ENCODE data around the gene ZNF587. TPM values are rescaled to one million over a fixed set of nuclear protein-coding genes. Genes with fewer than 3 reads are reported as not detected.
A peak's percentile ranks its signal among the peaks of the same experiment; 100 is the strongest.
"Not testable (repeated sequence)": the region's sequence is repeated elsewhere in the genome, so short reads cannot be mapped to it uniquely, and the experiment has no call there.

ZNF587 gene
- total RNA-seq, 1 donor from 2014 or later, result 24.9 TPM

DNA sequence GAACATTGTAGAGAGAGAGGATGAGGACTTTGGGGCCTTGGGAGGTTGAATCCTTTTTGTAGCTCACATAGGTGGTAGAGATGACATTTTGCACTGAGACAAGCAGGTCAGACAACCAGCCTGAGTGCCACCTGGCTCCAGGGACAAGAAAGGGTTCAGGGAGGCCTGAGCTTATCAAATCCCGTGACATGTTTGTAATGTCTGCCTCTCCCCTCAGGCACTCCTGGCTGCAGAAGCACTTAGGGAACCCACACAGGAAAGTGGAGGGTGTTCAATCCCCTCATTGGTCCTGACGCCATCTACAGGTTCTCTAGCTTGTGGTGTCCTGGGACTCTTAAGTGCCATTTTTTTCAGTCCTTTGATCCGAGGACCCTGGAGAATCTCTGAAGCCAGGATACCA is 28.6 kb upstream of the ZNF587 start:
- not testable (repeated sequence) for FAIRE-seq; DNase-seq (ENCODE audit: low spot score in 2 of 2)

DNA sequence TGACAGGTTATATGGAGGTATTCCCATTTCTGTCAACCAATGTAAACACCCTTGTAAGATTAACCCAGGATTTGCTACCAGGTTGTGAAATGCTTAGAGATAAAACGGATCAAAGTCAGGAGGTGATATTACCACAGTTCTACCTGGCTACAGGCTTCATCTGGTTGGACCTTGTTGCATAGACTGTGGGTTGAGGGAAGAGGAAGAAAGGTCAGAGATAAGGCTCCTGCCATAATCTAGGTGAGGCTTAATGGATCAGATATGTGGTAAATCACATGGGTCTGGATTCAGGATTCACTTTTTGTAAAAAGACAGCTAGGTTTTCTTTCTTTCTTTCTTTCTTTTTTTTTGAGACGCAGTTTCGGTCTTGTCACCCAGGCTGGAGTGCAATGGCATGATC is 28.2 kb upstream of the ZNF587 start:
- not testable (repeated sequence) for FAIRE-seq

DNA sequence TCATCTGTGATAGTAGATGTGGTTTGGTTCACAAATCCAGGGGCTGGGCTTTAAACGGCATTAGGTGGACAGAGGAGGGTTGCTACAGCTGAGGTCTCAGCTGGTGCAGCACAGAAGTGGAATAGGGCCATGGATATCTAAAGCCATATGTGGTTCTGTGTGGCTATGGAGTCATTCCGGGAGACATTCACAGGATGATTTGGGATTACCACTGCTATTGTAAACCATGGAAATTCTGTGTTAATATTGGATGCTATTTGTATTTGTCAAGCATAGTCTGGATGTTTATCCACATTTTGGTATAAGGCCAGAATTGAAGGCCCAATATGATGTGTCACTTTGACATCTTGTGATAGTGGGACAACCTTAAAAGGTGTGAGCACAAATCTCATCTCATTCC is 26.5 kb upstream of the ZNF587 start:
- FAIRE-seq, result not testable (repeated sequence)

More for the DNA sequence above, 28.2 kb upstream of the ZNF587 start:
- not testable (repeated sequence) for DNase-seq (ENCODE audit: low spot score in 2 of 2)

DNA sequence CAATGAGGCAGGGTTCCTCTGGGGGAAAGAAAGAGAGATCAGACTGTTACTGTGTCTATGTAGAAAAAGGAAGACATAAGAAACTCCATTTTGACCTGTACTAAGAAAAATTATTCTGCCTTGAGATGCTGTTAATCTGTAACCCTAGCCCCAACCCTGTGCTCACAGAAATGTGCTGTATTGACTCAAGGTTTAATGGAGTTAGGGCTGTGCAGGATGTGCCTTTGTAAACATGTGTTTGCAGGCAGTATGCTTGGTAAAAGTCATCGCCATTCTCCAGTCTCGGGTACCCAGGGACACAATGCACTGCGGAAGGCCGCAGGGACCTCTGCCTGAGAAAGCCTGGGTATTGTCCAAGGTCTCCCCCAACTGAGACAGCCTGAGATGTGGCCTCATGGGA is 26.1 kb upstream of the ZNF587 start:
- FAIRE-seq; DNase-seq (ENCODE audit: low spot score in 2 of 2): not testable (repeated sequence)

More for the DNA sequence above, 26.5 kb upstream of the ZNF587 start:
- DNase-seq (ENCODE audit: low spot score in 2 of 2), result not testable (repeated sequence)

DNA sequence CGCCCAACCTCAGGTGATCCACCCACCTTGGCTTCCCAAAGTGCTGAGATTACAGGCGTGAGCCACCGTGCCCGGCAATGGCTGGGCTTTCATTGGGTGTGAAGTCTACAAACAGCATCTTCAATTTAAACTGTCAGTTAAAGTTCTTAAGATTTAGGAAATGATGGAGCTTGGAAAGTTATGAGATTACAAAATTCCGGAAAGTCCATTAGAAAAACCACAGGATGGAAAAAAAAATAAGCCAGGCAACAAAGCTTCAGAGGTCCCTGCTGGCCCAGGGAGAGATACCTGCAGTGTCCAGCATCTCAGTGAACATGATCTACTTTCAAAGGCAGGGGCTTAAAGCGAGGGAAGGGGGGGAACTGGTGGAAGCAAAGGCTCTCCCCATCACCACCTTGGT is 24.1 kb upstream of the ZNF587 start:
- DNase-seq (ENCODE audit: low spot score in 2 of 2), result no peak
- no peak for FAIRE-seq

DNA sequence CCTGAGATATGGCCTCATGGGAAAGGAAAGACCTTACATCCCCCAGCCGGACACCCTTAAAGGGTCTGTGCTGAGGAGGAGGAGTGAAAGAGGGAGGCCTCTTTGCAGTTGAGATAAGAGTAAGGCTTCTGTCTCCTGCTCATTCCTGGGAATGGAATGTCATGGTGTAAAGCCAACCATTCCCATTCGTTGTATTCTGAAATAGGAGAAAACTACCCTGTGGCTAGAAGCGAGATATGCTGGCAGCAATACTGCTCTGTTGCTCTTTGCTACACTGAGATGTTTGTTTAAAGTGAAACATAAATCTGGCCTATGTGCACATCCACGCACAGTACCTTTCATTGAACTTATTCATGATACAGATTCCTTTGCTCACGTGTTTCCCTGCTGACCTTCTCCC is 20.3 kb upstream of the ZNF587 start:
- DNase-seq (ENCODE audit: low spot score in 2 of 2), result no peak
- FAIRE-seq, result no peak

DNA sequence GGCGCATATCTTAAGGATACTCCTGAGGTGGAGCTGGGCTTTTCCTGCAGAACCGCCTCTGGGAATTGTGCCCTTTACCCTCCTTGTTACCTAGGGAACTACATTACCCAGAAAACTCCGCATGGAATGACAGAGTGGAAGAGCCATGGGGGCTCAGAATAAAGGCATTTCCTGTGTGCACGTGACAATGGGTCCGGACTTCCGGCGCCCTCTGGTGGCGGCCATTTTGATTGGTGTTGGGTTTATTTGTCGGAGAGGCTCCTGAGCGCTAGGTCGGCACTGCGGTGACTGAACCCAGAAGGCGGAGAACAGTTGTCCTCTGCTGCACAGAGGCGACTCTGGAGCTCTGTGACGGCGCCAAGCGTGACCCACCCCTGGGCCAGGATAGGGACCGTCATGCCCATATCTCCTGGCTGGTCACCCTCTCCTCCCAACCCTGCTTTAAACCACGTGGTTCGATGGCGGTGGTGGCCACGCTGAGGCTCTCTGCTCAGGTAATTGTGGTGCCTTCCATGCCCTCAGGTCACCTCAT is 19.5 kb upstream of the ZNF587 start, which contains the start of gene ZNF587B:
Gene ZNF587B (plus strand): TSS at position 229 of the 532 bp plus-strand sequence. CDS start 230 bp downstream, at position 459.
- FAIRE-seq, result no peak
- DNase-seq (ENCODE audit: low spot score in 2 of 2), result peak; percentile 52 to 69

DNA sequence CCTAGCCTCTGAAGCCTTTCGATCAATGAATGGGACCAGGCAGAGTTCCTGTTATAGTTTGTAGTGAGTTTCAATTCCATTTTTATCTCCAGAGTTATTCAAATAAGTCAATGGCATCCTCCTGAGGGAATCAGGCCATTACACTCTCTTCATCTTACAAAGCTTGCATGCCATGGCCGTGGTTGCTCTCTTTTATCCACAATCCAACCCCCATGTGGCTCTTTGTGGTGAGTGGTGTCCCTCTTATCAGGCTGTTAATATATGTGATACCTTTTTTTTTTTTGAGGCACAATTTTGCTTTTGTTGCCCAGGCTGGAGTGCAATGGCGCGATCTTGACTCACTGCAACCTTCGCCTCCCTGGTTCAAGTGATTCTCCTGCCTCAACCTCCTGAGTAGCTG is 12.7 kb upstream of the ZNF587 start:
- FAIRE-seq; DNase-seq (ENCODE audit: low spot score in 2 of 2): not testable (repeated sequence)

DNA sequence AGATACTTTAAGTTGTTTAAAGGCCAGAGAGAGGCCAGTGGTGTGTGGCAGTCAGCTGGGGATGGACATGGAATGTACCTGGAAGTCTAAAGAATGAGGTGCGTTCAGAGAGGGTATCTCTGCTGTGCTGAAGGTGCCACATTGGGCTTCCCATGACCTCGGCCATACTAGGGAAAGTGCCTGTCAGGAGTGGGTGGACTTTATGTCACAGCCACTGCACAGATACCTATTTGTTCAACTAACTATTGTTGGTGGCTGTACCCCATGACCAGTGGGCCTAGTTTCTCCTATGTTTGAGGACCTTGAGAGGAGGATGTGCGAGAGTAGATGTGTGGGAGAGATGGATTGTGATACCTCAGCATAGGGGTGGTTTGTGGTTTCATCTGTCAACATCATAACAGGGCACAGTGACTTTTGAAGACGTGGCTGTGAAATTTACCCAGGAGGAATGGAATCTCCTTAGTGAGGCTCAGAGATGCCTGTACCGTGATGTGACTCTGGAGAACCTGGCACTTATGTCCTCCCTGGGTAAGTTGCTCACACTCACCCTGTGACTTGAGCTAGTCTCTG is 11.0 kb upstream of the ZNF587 start:
- DNase-seq (ENCODE audit: low spot score in 2 of 2); FAIRE-seq: not testable (repeated sequence)

DNA sequence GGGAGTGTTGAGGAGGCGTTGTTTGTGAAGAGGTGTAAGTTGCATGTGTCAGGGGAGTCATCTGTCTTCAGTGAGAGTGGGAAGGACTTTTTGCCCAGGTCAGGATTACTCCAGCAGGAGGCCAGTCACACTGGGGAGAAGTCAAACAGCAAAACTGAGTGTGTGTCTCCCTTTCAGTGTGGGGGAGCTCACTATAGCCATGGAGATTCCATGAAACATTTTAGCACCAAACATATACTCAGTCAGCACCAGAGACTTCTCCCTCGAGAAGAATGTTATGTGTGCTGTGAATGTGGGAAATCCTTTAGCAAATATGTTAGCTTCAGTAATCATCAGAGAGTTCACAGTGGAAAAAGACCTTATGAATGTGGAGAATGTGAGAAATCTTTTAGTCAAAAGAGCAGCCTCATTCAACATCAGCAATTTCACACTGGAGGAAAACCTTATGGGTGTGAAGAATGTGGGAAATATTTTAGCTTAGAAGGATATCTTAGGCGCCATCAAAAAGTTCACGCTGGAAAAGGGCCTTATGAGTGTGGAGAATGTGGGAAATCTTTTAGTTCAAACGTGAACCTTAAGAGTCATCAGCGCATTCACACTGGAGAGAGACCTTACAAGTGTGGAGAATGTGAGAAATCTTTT is 8.4 kb upstream of the ZNF587 start:
- DNase-seq (ENCODE audit: low spot score in 2 of 2), result no peak
- no peak for FAIRE-seq

DNA sequence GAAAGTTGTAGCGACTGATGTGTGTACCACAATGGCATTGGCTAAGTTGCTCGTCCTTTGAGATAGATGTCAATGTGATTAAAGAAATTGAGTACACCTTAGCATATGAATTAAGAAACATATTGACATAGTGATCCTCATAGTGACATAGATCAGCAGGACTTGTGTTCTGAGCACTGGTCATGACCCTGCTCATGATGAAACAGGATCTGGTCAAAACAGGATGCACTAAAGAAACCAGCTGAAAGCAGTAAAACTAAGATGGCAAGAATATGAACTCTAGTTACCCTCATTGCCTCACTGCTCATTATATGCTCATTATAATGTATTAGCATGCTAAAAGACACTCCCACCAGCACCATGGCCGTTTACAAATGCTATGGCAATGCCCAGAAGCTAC is 2.5 kb upstream of the ZNF587 start:
- not testable (repeated sequence) for DNase-seq (ENCODE audit: low spot score in 2 of 2); FAIRE-seq

DNA sequence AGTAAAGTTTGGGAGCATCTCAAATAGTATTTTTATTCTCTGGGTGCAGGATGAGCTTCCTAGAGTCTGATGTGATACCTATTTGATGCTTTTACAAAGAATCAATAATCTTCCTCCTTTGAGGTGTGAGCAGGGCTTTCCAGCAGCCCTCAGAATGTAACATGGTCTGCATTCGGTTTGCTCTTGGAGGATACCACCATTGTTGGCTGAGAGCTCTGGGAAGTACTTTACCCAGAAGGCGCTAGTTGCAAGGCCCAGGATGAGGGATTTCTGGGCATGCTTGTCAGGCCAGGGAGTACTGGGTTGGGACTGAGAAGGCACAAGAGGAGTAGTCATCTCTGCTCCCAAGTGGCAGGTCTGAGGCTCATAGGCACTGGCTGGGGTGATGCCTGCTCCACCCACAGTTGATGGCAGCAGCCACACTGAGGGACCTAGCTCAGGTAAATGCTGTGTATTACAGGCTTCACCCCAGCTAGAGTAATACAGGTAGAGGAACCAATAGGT is 445 bp upstream of the ZNF587 start:
- DNase-seq (ENCODE audit: low spot score in 2 of 2); FAIRE-seq: not testable (repeated sequence)

DNA sequence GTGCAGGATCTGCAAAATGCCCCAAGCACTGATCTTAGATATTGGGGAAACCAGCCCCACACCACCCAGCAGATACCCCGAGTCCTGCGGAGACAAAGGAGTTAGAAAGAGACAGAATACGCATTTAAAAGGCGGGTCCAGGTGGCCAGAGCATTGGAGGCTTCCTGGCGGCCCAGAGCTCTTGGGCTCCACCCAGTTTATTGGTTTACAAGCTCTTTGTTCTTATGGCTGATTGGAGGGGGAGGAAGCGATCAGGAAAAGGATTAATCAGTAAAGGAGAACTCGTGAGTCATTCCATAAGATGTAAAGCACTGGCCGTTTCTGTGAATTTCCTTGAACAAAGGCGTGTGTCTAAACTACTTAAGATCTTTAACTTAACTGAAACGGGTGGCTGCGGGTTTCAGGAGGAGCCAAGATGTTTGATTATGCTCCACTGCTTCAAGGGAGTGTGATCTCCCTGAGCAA is 926 bp downstream of the ZNF587 start:
- FAIRE-seq (no peak), DNase-seq (ENCODE audit: low spot score in 2 of 2) (no peak)

DNA sequence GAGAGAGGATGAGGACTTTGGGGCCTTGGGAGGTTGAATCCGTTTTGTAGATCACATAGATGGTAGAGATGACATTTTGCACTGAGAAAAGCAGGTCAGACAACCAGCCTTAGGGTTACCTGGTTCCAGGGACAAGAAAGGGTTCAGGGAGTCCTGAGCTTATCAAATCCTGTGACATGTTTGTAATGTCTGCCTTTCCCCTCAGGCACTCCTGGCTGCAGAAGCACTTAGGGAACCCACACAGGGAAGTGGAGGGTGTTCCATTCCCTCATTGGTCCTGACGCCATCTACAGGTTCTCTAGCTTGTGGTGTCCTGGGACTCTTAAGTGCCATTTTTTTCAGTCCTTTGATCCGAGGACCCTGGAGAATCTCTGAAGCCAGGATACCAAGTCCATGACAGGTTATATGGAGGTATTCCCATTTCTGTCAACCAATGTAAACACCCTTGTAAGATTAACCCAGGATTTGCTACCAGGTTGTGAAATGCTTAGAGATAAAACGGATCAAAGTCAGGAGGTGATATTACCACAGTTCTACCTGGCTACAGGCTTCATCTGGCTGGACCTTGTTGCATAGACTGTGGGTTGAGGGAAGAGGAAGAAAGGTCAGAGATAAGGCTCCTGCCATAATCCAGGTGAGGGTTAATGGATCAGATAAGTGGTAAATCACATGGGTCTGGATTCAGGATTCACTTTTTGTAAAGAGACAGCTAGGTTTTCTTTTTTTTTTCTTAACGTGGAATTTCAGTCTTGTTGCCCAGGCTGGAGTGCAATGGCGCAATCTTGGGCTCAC is 2.3 kb downstream of the ZNF587 start:
- DNase-seq (ENCODE audit: low spot score in 2 of 2); FAIRE-seq: not testable (repeated sequence)

DNA sequence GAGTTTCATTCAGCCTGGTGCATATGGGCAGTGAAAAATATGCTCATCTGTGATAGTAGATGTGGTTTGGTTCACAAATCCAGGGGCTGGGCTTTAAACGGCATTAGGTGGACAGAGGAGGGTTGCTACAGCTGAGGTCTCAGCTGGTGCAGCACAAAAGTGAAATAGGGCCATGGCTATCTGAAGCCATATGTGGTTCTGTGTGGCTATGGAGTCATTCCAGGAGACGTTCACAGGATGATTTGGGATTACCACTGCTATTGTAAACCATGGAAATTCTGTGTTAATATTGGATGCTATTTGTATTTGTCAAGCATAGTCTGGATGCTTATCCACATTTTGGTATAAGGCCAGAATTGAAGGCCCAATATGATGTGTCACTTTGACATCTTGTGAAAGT is 4.5 kb downstream of the ZNF587 start:
- FAIRE-seq; DNase-seq (ENCODE audit: low spot score in 2 of 2): not testable (repeated sequence)

DNA sequence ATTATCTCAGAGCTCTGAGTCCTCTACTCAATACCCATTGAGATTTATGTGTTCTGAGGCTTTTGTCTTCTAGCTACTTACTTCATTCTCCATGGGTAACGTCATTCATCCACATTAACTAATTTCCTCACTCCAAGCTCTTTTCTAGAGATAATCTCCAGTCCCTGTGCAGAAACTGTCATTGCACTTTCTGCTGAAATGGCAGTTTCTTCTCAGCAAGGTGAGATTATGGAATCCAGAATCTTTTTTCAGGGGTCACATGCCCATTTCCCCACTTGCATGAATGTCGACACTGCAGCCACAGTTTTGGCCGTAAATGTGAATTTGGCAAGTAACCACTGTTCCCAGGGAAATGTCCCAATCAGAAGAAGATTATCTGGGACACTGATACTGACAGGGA is 12.7 kb downstream of the ZNF587 start:
- FAIRE-seq, result not testable (repeated sequence)

DNA sequence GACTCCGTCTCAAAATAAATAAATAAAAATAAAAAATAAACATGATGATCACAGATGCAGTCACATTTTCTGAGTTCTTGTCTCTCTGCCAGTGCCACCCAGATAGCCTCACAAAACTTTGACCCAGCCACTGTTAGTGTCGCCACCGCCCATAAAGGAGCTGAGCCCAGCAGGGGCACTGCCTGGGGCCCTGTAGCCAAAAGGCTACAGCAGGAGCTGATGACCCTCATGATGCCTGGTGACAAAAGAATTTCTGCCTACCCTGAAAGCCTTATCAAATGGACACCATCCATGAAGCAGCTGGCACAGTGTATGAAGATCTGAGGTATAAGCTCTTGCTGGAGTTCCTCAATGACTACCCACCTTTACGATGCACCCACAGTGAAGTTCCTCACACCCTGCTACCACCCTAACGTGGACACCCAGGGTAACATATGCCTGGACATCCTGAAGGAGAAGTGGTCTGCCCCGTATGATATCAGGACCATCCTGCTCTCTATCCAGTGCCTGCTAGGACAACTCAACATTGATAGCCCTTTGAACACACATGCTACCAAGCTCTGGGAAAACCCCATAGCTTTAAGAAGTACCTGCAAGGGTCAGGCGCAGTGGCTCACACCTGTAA is 18.3 kb downstream of the ZNF587 start:
- DNase-seq (ENCODE audit: low spot score in 2 of 2), result no peak

More for the DNA sequence above, 12.7 kb downstream of the ZNF587 start:
- DNase-seq (ENCODE audit: low spot score in 2 of 2), result not testable (repeated sequence)

DNA sequence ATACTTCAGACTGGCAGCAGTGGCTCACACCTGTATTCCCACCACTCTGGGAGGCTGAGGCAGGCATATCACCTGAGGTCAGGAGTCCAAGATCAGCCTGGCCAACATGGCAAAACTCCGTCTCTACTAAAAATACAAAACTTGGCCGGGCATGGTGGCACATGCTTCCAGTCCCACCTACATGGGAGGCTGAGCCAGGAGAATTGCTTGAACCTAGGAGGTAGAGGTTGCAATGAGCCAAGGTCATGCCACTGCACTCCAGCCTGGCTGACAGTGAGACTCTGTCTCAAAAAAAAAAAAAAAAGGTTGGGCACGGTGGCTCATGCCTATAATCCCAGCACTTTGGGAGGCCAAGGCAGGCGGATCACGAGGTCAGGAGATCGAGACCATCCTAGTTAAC is 20.0 kb downstream of the ZNF587 start:
- DNase-seq (ENCODE audit: low spot score in 2 of 2); FAIRE-seq: not testable (repeated sequence)

More for the DNA sequence above, 18.3 kb downstream of the ZNF587 start:
- FAIRE-seq, result no peak

DNA sequence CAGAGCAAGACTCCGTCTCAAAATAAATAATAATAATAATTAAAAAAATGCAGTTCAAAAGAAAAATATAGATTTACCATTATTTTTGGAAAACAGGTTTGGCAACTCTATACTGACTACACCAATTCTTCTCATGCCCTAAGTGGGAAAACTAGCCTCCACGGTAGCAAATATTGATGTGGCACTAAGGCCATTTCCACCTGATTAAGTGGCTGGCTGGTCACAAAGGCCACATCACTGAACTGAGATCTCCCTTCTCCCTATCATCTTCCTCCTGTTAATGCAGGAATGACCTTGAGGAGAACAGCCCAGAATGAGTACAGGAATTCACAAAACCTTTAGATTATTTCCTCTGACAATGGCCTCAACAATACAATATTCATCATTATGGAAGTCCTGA is 20.6 kb downstream of the ZNF587 start:
- DNase-seq (ENCODE audit: low spot score in 2 of 2), result no peak
- FAIRE-seq, result no peak

DNA sequence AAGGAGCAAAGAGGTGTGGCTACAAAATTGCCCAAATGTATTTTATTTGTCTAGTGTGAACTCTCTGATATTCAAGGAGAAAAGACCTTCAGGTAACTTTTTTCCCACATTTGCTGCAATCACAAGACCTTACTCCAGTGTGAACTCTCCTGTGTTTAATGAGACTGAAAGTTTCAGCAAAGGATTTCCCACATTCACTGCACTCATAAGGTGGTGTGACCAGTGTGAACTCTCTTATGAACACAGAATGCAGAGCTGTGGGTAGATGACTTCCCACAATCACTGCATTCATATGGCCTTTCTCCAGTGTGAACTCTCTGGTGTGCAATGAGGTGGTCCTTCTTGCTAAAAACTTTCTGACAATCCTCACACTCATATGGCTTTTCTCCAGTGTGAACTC is 22.8 kb downstream of the ZNF587 start:
- DNase-seq (ENCODE audit: low spot score in 2 of 2) (no peak), FAIRE-seq (no peak)

Data from frontal cortex (tissue), 4 donors.